ENCODE results near the gene PLEKHB1.

The PLEKHB1 gene

DNA sequence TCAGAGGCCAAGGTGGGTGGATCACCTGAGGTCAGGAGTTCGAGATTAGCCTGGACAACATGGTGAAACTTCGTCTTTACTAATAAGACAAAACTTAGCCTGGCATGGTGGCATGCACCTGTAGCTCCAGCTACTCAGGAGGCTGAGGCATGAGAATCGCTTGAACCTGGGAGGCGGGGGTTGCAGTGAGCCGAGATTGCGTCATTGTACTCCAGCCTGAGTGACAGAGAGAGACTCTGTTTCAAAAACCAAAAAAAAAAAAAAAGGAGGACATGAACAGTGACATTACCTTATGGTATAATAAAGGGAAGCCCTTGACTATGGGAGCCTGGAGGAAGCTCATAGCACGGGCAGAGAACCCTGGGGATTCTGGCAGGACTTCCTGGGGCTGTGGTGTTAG, 16.5 kb upstream of the PLEKHB1 start:
- Histone ChIP-seq H3K4me1 (ENCODE audit: control insufficient read depth in 1 of 2, insufficient read depth in 2 of 2, low read length in 2 of 2) (no peaks in the 10 kb centered on the region), H3K4me3 (ENCODE audit: low read depth in 1 of 2, low read length in 2 of 2) (no peak overlapping the region), H3K9ac (ENCODE audit: low read depth in 1 of 2, low read length in 2 of 2) (no peak overlapping the region), H3K36me3 (ENCODE audit: control insufficient read depth in 1 of 2, insufficient read depth in 2 of 2, low read length in 2 of 2) (no peaks in the 10 kb centered on the region), H3K9me3 (ENCODE audit: control insufficient read depth in 1 of 2, low read length in 2 of 2) (no peaks in the 10 kb centered on the region), H3K27me3 (ENCODE audit: control insufficient read depth in 1 of 2, insufficient read depth in 2 of 2, low read length in 2 of 2) (peaks cover 0 to 2% of the 10 kb centered on the region in 2 donors), H3K27ac (ENCODE audit: low read depth, low read length) (no peak overlapping the region)

DNA sequence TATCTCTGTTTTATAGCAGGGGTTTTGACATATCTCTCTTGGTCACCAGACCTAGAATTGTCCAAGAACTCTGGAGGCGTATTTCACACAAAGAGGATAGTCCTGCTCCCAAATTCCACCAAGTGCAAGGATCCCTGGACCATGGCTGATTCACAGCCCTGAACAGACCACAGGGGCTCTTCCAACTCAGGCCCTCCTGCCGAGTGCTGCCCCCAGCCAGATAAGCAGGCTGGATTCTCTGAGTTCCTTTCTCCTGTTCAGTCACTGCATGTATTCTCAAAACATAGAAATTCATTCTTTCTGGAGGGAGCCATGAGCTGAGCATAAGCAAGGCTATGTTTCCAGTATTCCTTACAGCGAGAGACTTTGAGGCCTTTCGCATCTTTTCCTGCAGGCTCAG, 13.4 kb upstream of the PLEKHB1 start:
- Histone ChIP-seq H3K27me3 (ENCODE audit: control insufficient read depth in 1 of 2, insufficient read depth in 2 of 2, low read length in 2 of 2) (no peaks in the 10 kb centered on the region), H3K27ac (ENCODE audit: low read depth, low read length) (no peak overlapping the region), H3K9me3 (ENCODE audit: control insufficient read depth in 1 of 2, low read length in 2 of 2) (no peaks in the 10 kb centered on the region), H3K4me1 (ENCODE audit: control insufficient read depth in 1 of 2, insufficient read depth in 2 of 2, low read length in 2 of 2) (no peaks in the 10 kb centered on the region), H3K36me3 (ENCODE audit: control insufficient read depth in 1 of 2, insufficient read depth in 2 of 2, low read length in 2 of 2) (no peaks in the 10 kb centered on the region), H3K9ac (ENCODE audit: low read depth in 1 of 2, low read length in 2 of 2) (no peak overlapping the region), H3K4me3 (ENCODE audit: low read depth in 1 of 2, low read length in 2 of 2) (no peak overlapping the region)

DNA sequence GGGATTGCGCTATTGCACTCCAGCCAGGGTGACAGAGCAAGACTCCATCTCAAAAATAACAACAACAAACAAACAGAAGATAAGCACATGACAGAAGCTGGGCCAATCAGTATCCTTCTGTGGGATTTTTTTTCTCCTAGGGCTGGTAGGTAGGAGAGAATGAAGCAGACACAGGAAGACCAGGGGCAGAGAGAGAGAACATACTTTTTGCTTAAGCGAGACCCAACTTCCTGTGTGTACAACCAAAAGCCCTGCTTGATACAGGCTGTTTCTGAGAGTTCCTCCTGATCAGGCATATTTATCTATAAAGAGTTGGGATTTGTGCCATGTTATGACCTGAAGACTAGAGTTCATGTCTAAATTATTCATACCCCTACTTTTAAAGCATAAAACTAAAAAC, 12.4 kb upstream of the PLEKHB1 start:
- H3K9ac ChIP-seq (ENCODE audit: low read depth in 1 of 2, low read length in 2 of 2) = no peak overlapping the region
- H3K27ac ChIP-seq (ENCODE audit: low read depth, low read length) = no peak overlapping the region
- no peaks in the 10 kb centered on the region for H3K4me1 ChIP-seq (ENCODE audit: control insufficient read depth in 1 of 2, insufficient read depth in 2 of 2, low read length in 2 of 2)
- no peaks in the 10 kb centered on the region for H3K9me3 ChIP-seq (ENCODE audit: control insufficient read depth in 1 of 2, low read length in 2 of 2)
- H3K4me3 ChIP-seq (ENCODE audit: low read depth in 1 of 2, low read length in 2 of 2) = no peak overlapping the region
- H3K36me3 ChIP-seq (ENCODE audit: control insufficient read depth in 1 of 2, insufficient read depth in 2 of 2, low read length in 2 of 2) = no peaks in the 10 kb centered on the region
- no peaks in the 10 kb centered on the region for H3K27me3 ChIP-seq (ENCODE audit: control insufficient read depth in 1 of 2, insufficient read depth in 2 of 2, low read length in 2 of 2)

DNA sequence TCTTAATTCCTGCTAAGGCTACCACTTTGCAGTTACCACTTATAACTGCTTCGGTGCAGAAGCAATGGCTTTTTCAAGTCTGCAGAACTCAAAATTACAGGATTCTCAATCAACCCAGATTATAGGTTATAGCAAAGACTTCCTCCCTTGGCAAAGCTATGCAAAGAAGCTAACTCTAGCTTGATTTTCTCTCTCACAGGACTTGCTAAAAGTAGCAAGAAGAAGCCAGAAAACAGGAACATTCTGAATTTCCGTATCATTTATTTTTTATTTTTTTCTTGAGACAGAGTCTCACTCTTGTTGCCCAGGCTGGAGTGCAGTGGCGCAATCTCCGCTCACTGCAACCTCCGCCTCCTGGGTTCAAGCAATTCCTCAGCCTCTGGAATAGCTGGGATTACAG, 10.7 kb upstream of the PLEKHB1 start:
- no peaks in the 10 kb centered on the region for H3K36me3 ChIP-seq (ENCODE audit: control insufficient read depth in 1 of 2, insufficient read depth in 2 of 2, low read length in 2 of 2)
- H3K27ac ChIP-seq (ENCODE audit: low read depth, low read length) = no peak overlapping the region
- no peaks in the 10 kb centered on the region for H3K27me3 ChIP-seq (ENCODE audit: control insufficient read depth in 1 of 2, insufficient read depth in 2 of 2, low read length in 2 of 2)
- H3K4me1 ChIP-seq (ENCODE audit: control insufficient read depth in 1 of 2, insufficient read depth in 2 of 2, low read length in 2 of 2) = no peaks in the 10 kb centered on the region
- no peaks in the 10 kb centered on the region for H3K9me3 ChIP-seq (ENCODE audit: control insufficient read depth in 1 of 2, low read length in 2 of 2)
- H3K4me3 ChIP-seq (ENCODE audit: low read depth in 1 of 2, low read length in 2 of 2) = no peak overlapping the region
- H3K9ac ChIP-seq (ENCODE audit: low read depth in 1 of 2, low read length in 2 of 2) = no peak overlapping the region

DNA sequence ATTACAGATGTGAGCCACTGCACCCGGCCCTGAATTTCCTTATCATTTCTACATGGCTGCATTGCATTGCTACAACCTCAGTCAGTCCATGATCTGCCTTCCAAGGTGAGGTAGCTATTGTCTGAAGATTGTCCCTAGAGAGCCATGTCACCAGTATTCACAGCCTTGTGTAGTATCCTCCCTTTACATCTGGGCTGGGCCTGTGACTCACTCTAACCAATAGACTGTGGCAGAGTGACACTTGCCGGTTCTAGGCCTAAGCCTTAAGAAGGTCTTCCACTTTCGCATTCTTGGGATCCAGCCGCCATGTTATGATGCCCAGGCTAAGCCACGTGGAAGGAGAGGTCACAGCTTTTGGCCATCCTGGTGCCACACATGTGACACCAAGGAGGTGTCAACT, 10.1 kb upstream of the PLEKHB1 start:
- no peaks in the 10 kb centered on the region for H3K4me1 ChIP-seq (ENCODE audit: control insufficient read depth in 1 of 2, insufficient read depth in 2 of 2, low read length in 2 of 2)
- H3K9me3 ChIP-seq (ENCODE audit: control insufficient read depth in 1 of 2, low read length in 2 of 2) = no peaks in the 10 kb centered on the region
- no peak overlapping the region for H3K9ac ChIP-seq (ENCODE audit: low read depth in 1 of 2, low read length in 2 of 2)
- no peaks in the 10 kb centered on the region for H3K36me3 ChIP-seq (ENCODE audit: control insufficient read depth in 1 of 2, insufficient read depth in 2 of 2, low read length in 2 of 2)
- H3K4me3 ChIP-seq (ENCODE audit: low read depth in 1 of 2, low read length in 2 of 2) = no peak overlapping the region
- H3K27ac ChIP-seq (ENCODE audit: low read depth, low read length) = no peak overlapping the region
- H3K27me3 ChIP-seq (ENCODE audit: control insufficient read depth in 1 of 2, insufficient read depth in 2 of 2, low read length in 2 of 2) = no peaks in the 10 kb centered on the region

DNA sequence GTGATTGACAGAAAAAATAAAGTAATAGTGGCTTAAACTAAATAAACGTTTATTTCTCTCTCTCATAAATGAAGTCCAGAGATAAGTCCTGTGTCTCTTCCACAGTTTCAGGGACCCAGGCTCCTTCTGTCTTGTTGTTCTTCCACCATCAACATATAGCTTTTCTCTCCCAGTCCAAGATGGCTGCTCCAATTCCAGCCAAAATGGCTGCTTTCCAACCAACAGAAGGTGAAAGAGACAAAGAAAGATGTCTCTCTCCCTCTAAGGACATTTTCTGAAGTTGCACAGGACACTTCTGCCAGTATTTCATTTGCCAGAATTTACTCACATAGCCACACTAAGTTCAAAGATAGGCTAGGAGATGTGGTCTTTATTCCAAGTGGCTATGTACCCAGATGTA, 9.4 kb upstream of the PLEKHB1 start:
- H3K9ac ChIP-seq (ENCODE audit: low read depth in 1 of 2, low read length in 2 of 2) = no peak overlapping the region
- no peaks in the 10 kb centered on the region for H3K27me3 ChIP-seq (ENCODE audit: control insufficient read depth in 1 of 2, insufficient read depth in 2 of 2, low read length in 2 of 2)
- H3K4me1 ChIP-seq (ENCODE audit: control insufficient read depth in 1 of 2, insufficient read depth in 2 of 2, low read length in 2 of 2) = no peaks in the 10 kb centered on the region
- no peak overlapping the region for H3K27ac ChIP-seq (ENCODE audit: low read depth, low read length)
- no peaks in the 10 kb centered on the region for H3K9me3 ChIP-seq (ENCODE audit: control insufficient read depth in 1 of 2, low read length in 2 of 2)
- no peaks in the 10 kb centered on the region for H3K36me3 ChIP-seq (ENCODE audit: control insufficient read depth in 1 of 2, insufficient read depth in 2 of 2, low read length in 2 of 2)
- no peak overlapping the region for H3K4me3 ChIP-seq (ENCODE audit: low read depth in 1 of 2, low read length in 2 of 2)

DNA sequence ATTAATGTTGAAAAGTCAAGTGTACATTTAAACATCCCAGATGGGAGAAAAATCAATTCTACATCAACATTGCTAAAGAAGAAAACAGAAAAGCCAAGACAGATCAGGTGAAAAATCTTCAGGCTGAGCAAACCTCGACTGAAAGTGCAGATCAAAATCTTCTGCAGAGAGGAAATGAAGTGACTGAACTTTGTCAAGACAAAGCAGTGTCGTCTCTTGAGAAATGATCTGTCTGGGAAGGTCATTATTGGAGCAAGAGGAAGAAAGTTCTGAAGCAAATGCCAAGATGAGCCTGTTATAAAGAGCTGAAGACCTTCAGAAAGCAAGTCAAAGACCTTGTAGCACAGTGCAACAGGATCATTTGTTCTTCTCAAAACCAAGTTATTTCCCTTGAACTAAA, 5.8 kb upstream of the PLEKHB1 start:
- no peaks in the 10 kb centered on the region for H3K27me3 ChIP-seq (ENCODE audit: control insufficient read depth in 1 of 2, insufficient read depth in 2 of 2, low read length in 2 of 2)
- no peaks in the 10 kb centered on the region for H3K36me3 ChIP-seq (ENCODE audit: control insufficient read depth in 1 of 2, insufficient read depth in 2 of 2, low read length in 2 of 2)
- H3K9me3 ChIP-seq (ENCODE audit: control insufficient read depth in 1 of 2, low read length in 2 of 2) = no peaks in the 10 kb centered on the region
- no peak overlapping the region for H3K4me3 ChIP-seq (ENCODE audit: low read depth in 1 of 2, low read length in 2 of 2)
- no peaks in the 10 kb centered on the region for H3K4me1 ChIP-seq (ENCODE audit: control insufficient read depth in 1 of 2, insufficient read depth in 2 of 2, low read length in 2 of 2)
- H3K9ac ChIP-seq (ENCODE audit: low read depth in 1 of 2, low read length in 2 of 2) = no peak overlapping the region
- H3K27ac ChIP-seq (ENCODE audit: low read depth, low read length) = no peak overlapping the region

DNA sequence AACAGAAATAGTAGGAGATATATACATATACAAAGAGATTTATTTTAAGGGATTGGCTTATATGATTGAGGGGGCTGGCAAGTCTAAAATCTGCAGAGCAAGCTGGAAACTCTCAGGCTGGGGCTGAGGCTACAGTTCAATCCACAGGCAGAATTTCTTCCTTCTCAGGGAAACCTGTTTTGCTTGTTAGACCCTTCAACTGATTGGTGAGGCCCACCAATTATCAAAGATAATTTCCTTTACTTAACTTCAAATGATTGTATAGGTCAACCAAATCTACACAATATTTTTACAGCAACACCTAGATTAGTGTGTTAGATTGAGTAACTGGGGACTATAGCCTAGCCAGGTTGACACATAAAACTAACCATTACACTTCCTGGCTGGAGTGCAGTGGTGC, 4.7 kb upstream of the PLEKHB1 start:
- Histone ChIP-seq H3K27me3 (ENCODE audit: control insufficient read depth in 1 of 2, insufficient read depth in 2 of 2, low read length in 2 of 2) (no peaks in the 10 kb centered on the region), H3K27ac (ENCODE audit: low read depth, low read length) (no peak overlapping the region), H3K4me3 (ENCODE audit: low read depth in 1 of 2, low read length in 2 of 2) (no peak overlapping the region), H3K9me3 (ENCODE audit: control insufficient read depth in 1 of 2, low read length in 2 of 2) (no peaks in the 10 kb centered on the region), H3K4me1 (ENCODE audit: control insufficient read depth in 1 of 2, insufficient read depth in 2 of 2, low read length in 2 of 2) (no peaks in the 10 kb centered on the region), H3K36me3 (ENCODE audit: control insufficient read depth in 1 of 2, insufficient read depth in 2 of 2, low read length in 2 of 2) (no peaks in the 10 kb centered on the region), H3K9ac (ENCODE audit: low read depth in 1 of 2, low read length in 2 of 2) (no peak overlapping the region)

DNA sequence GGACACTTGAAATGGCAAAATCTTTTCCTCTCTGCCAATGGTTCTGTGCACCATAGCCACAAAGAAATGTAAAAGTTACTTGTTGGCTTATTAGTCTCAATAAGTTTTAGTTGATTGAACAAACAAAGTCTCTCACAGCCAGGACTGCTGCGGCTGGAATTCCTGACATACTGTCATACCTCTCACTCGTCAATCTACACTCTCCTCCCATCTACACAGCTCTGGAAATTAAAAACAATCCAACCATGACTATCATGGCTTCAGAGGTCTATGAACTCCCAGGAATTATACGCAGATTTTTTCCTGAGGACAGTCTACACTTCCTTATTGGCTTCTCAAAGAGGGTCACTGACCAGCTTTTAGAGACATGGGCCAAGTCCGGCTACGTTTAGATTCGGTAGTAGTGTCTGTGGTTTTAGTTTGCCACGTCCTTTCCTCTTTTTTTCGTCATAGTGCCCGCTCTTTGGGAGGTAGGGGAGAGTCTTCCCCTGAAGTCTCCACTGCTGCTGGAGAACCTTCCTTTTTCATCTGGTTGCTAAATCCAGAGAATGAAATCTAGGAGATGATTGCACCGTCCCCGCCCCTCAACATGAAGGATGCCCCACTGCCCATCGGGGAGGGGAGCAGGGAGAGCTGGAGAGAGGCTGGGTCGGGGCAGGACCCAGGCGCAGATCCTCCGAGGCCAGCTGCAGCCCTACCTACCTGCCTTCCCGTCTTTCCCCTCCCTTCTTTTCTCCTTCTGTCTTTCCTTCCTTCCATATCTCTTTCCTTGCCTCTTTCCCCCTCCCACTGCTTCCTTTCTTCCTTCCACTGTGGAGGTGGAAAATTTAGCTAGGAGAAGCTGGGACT, 1.0 kb upstream of the PLEKHB1 start:
- no peak overlapping the region for H3K27ac ChIP-seq (ENCODE audit: low read depth, low read length)
- no peak overlapping the region for H3K9ac ChIP-seq (ENCODE audit: low read depth in 1 of 2, low read length in 2 of 2)
- H3K36me3 ChIP-seq (ENCODE audit: control insufficient read depth in 1 of 2, insufficient read depth in 2 of 2, low read length in 2 of 2) = no peaks in the 10 kb centered on the region
- H3K4me3 ChIP-seq (ENCODE audit: low read depth in 1 of 2, low read length in 2 of 2) = no peak overlapping the region
- H3K27me3 ChIP-seq (ENCODE audit: control insufficient read depth in 1 of 2, insufficient read depth in 2 of 2, low read length in 2 of 2) = no peaks in the 10 kb centered on the region
- H3K9me3 ChIP-seq (ENCODE audit: control insufficient read depth in 1 of 2, low read length in 2 of 2) = no peaks in the 10 kb centered on the region
- H3K4me1 ChIP-seq (ENCODE audit: control insufficient read depth in 1 of 2, insufficient read depth in 2 of 2, low read length in 2 of 2) = peaks cover 0 to 4% of the 10 kb centered on the region in 2 donors

DNA sequence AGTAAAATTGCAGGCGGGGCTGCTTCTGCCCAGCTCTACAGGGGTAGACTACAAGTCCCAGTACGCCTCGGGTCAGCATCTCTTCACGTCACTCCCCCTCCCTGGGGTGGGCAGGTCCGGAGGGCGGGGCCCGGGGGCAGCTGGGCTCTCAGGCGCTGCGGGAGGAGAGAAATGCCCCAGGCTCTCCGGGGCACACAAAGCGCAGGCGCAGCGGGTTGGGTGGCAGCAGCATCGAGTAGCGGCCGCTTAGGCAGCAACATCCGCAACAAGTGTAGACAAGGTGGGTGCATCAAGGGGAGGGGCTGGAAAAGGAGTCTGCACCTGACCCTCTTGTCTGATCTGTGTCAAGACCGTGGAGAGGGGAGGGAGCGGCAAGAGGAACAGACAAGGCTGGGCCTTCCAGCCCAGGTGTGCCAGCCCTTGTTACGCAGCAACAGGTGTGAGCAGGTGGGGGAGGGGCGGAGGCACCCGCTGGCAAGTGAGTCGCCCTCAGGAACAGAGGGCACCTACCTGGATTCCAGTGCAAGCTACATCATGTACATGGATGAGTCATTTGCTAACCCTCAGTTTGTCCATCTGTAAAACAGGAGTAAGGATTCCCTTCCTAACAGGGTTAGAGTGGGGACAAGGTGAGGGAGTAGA, 1.2 kb downstream of the PLEKHB1 start:
- H3K36me3 ChIP-seq (ENCODE audit: control insufficient read depth in 1 of 2, insufficient read depth in 2 of 2, low read length in 2 of 2) = no peaks in the 10 kb centered on the region
- H3K4me1 ChIP-seq (ENCODE audit: control insufficient read depth in 1 of 2, insufficient read depth in 2 of 2, low read length in 2 of 2) = peaks cover 4% of the 10 kb centered on the region in 2 donors
- no peaks in the 10 kb centered on the region for H3K27me3 ChIP-seq (ENCODE audit: control insufficient read depth in 1 of 2, insufficient read depth in 2 of 2, low read length in 2 of 2)
- H3K9ac ChIP-seq (ENCODE audit: low read depth in 1 of 2, low read length in 2 of 2) = peak overlapping the region; percentile 19 to 33
- peak overlapping the region; percentile 53 to 71 for H3K4me3 ChIP-seq (ENCODE audit: low read depth in 1 of 2, low read length in 2 of 2)
- H3K27ac ChIP-seq (ENCODE audit: low read depth, low read length) = no peak overlapping the region
- no peaks in the 10 kb centered on the region for H3K9me3 ChIP-seq (ENCODE audit: control insufficient read depth in 1 of 2, low read length in 2 of 2)
